K562 (cell line): Measurements from ENCODE around the gene GINS2. TPM values are rescaled to one million over a fixed set of nuclear protein-coding genes. Genes with fewer than 3 reads are reported as not detected.

Experiments used
- ATAC-seq: fragments of 200-7000 bp; cut with Tn5 transposase; 3 replicates; pipeline ENCODE4 v1.9.1; 2020; ENCODE audit warnings: moderate library complexity
- BruUV-seq: library from RNA; stranded (reverse); fragments of 400-500 nt; replicated peaks from 2 replicates; lab custom pipeline; 2021; lab: Mats Ljungman, UMichigan
- CTCF ChIA-PET: fragments of 300-600 bp; formaldehyde crosslinking; extraction: SDS; loops from one replicate; lab custom pipeline; 2021; ENCODE audit warnings: low intra/inter-chr PET ratio; lab: Yijun Ruan, JAX
- POLR2A ChIA-PET: fragments of 300-600, 350-650 bp; sonication (Branson Sonifier 250); formaldehyde crosslinking; extraction: SDS; loops from one replicate; lab custom pipeline; 2021; ENCODE audit warnings: antibody characterized with exemption, inconsistent platforms; lab: Yijun Ruan, JAX
- DNase-seq, 4 experiments: peaks; one replicate each; pipeline versions ENCODE4 v3.0.0 to v3.0.0-alpha.2; 2011 to 2018; ENCODE audit warnings: low spot score in 3 of 4, mixed read lengths in 3 of 4; ENCODE audit errors: extremely low read depth in 1 of 4
- FAIRE-seq: peaks from 2 replicates; lab custom pipeline; 2011; peaks lifted over from hg19 to GRCh38; lab: Jason Lieb, UNC
- H2AFZ ChIP-seq: 2 replicates; pipeline ENCODE4 v1.6.0; 2011; ENCODE audit warnings: low read depth, low read length, control low read depth, inconsistent platforms
- H3K27ac ChIP-seq: fragments of 200-600 bp; 3 replicates; pipeline ENCODE4 v1.8.0; 2011; ENCODE audit warnings: low read depth, mild to moderate bottlenecking, control low read depth, inconsistent platforms, low read length, moderate library complexity, mixed read lengths; ENCODE audit errors: extremely low read depth
- H3K27me3 ChIP-seq, 2 experiments: fragments of 300-600 bp in 1 of 2; 2 replicates in 1 of 2; 3 replicates in 1 of 2; pipeline versions ENCODE4 v1.6.0 to v1.8.0; 2011; ENCODE audit warnings: inconsistent platforms in 2 of 2, low read length in 2 of 2, mild to moderate bottlenecking in 1 of 2, mixed read lengths in 1 of 2, moderate library complexity in 1 of 2; ENCODE audit not compliant: control insufficient read depth in 2 of 2, insufficient read depth in 2 of 2
- H3K36me3 ChIP-seq: fragments of 300-600 bp; 3 replicates; pipeline ENCODE4 v1.8.0; 2011; ENCODE audit warnings: mild to moderate bottlenecking, low read length, inconsistent platforms; ENCODE audit not compliant: control insufficient read depth, insufficient read depth
- H3K4me1 ChIP-seq, 2 experiments: fragments of 200-600 bp in 1 of 2; replicated peaks in 1 of 2; 2 replicates in 1 of 2; 3 replicates in 1 of 2; pipeline versions ENCODE4 v1.5.1 to v1.8.0; 2011; ENCODE audit warnings: inconsistent platforms in 2 of 2, low read length in 2 of 2, mild to moderate bottlenecking in 1 of 2, mixed read lengths in 1 of 2, moderate library complexity in 1 of 2; ENCODE audit not compliant: control insufficient read depth in 2 of 2, insufficient read depth in 2 of 2
- H3K4me2 ChIP-seq: 2 replicates; pipeline ENCODE4 v1.6.1; 2011; ENCODE audit warnings: low read length, control low read depth, inconsistent platforms, mixed read lengths; ENCODE audit not compliant: insufficient read depth
- H3K4me3 ChIP-seq: fragments of 200-600 bp; sonication (generic), shearing (Covaris generic); 2 replicates; pipeline ENCODE4 v1.5.1; 2016; ENCODE audit warnings: control low read depth, inconsistent platforms
- H3K79me2 ChIP-seq: fragments of 200-600 bp; 3 replicates; pipeline ENCODE4 v1.8.0; 2011; ENCODE audit warnings: low read length, inconsistent platforms; ENCODE audit not compliant: control insufficient read depth, insufficient read depth
- H3K9ac ChIP-seq, 2 experiments: 2 replicates each; pipeline versions ENCODE4 v1.6.0 to v1.6.1; 2011; ENCODE audit warnings: low read depth in 2 of 2, low read length in 2 of 2, control low read depth in 1 of 2, inconsistent platforms in 1 of 2, mild to moderate bottlenecking in 1 of 2, mixed read lengths in 1 of 2; ENCODE audit not compliant: insufficient read depth in 1 of 2
- H3K9me1 ChIP-seq: one replicate; pipeline ENCODE4 v1.6.0; 2011; ENCODE audit warnings: inconsistent platforms, mild to moderate bottlenecking, low read length, moderate library complexity; ENCODE audit not compliant: control insufficient read depth, insufficient read depth
- H3K9me3 ChIP-seq: replicated peaks from 2 replicates; pipeline ENCODE4 v1.5.1; 2011; ENCODE audit warnings: low read depth, low read length, inconsistent platforms; ENCODE audit not compliant: control insufficient read depth, insufficient read depth
- H4K20me1 ChIP-seq: replicated peaks from 2 replicates; pipeline ENCODE4 v1.6.1; 2011; ENCODE audit warnings: low read length, inconsistent platforms, mixed read lengths; ENCODE audit not compliant: control insufficient read depth, insufficient read depth
- GTF2E2 ChIP-seq: fragments of 200-800 bp; sonication (Bioruptor generic); IDR thresholded peaks from 2 replicates; pipeline ENCODE4 v1.6.1; 2016; ENCODE audit warnings: missing genetic modification characterization, missing compliant biosample characterization
- PCBP1 ChIP-seq: fragments of 200-400 bp; formaldehyde crosslinking; IDR thresholded peaks from 2 replicates; pipeline ENCODE4 v1.6.1; 2018; ENCODE audit warnings: mild to moderate bottlenecking, low read depth, low read length; ENCODE audit not compliant: poor library complexity, severe bottlenecking
- POLR2A ChIP-seq: fragments of 450-650 bp; conservative IDR thresholded peaks from 2 replicates; pipeline ENCODE4 v1.6.1; 2016
- POLR2G ChIP-seq: fragments of 200-400 bp; formaldehyde crosslinking; IDR thresholded peaks from 2 replicates; pipeline ENCODE4 v1.6.1; 2017; ENCODE audit warnings: low read depth, mild to moderate bottlenecking, antibody characterized with exemption, low read length, moderate library complexity
- RBFOX2 ChIP-seq: fragments of 200-400 bp; formaldehyde crosslinking; IDR thresholded peaks from 2 replicates; pipeline ENCODE4 v1.6.1; 2017; ENCODE audit warnings: low read depth, mild to moderate bottlenecking, low read length, moderate library complexity
- RBM22 ChIP-seq: fragments of 200-400 bp; formaldehyde crosslinking; IDR thresholded peaks from 2 replicates; pipeline ENCODE4 v1.6.1; 2018; ENCODE audit warnings: low read length, low read depth; ENCODE audit not compliant: poor library complexity, severe bottlenecking
- ZNF3 ChIP-seq: fragments of 250-450 bp; sonication (Bioruptor Pico); IDR thresholded peaks from 2 replicates; pipeline ENCODE4 v1.5.0; 2021; ENCODE audit warnings: mild to moderate bottlenecking, moderate library complexity
- WGBS: fragments of 100-300 bp; shearing (Covaris generic); methylation state at CpG from one replicate; pipeline ENCODE4 v1.1.6; 2016; ENCODE audit warnings: low coverage, mixed read lengths; ENCODE audit not compliant: insufficient coverage; ENCODE audit errors: missing lambda C conversion rate; 5-methylcytosine and 5-hydroxymethylcytosine counted together
- in situ Hi-C: fragments of 300-500 bp; cut with MboI; formaldehyde crosslinking; loops from 4 replicates; pipeline ENCODE4 v1.15.0; 2018; ENCODE audit warnings: inconsistent platforms, mixed read lengths
- intact Hi-C: fragments of 100-400 bp; cut with micrococcal nuclease; formaldehyde crosslinking; loops from 2 replicates; pipeline ENCODE4 v1.14.2; 2022
- polyA plus RNA-seq, 8 experiments: library from polyadenylated mRNA; depleted of rRNA in 4 of 8; stranded (reverse) in 5 of 8; unstranded in 3 of 8; fragments of >200 nt; fragmentation: Nextera tagmentation in 2 of 8; fragmentation: Illumina TruSeq in 1 of 8; extraction: Ambion mirVana in 2 of 8; extraction: Trizol in 1 of 8; gene quantifications; 2 replicates each; pipeline versions ENCODE4 v1.2.1 to v1.2.3, GENCODE V29; 2011 to 2014; ENCODE audit warnings: inconsistent platforms in 1 of 8, missing spikeins in 1 of 8
- total RNA-seq, 7 experiments: library from RNA; depleted of rRNA in 6 of 7; stranded (reverse); fragments of >200 nt in 6 of 7; fragmentation: Illumina TruSeq in 2 of 7; extraction: Trizol in 2 of 7; gene quantifications; 2 replicates each; pipeline versions ENCODE4 v1.2.1 to v1.2.3, GENCODE V29; 2011 to 2021; ENCODE audit warnings: low replicate concordance in 1 of 7

GINS2 gene
- total and polyA plus RNA-seq, 9 of the 15 experiments (the other 6 are each of a cell fraction or from before 2014, with no cell fraction given) = 40.4 to 76.2 (median 44.6) TPM

GRCh38 chr16:85637061-85637807 lies 51.5 kb downstream of the GINS2 start:
- Histone ChIP-seq H3K79me2 (peaks cover 99% of the 10 kb centered on the region), H3K27me3 (no peaks in the 10 kb centered on the region), H3K9ac (peak overlapping the region in 1 of 2 experiments; percentile 35; a peak in 2 of 4 replicates), H3K9me3 (no peaks in the 10 kb centered on the region), H4K20me1 (peaks cover 82% of the 10 kb centered on the region), H3K4me2 (no peak overlapping the region), H3K4me3 (no peak overlapping the region), H3K27ac (no peak overlapping the region), H2AFZ (no peak overlapping the region), H3K4me1 (peaks cover 0 to 91% of the 10 kb centered on the region in 2 experiments; a peak in 2 of 5 replicates), H3K36me3 (peaks cover 98% of the 10 kb centered on the region; the same call in 2 of the 3 replicates), H3K9me1 (peaks cover 7% of the 10 kb centered on the region)
- BruUV-seq = no TSS peak
- in situ Hi-C loops = no loop called here
- intact Hi-C loops = no loop called here
- TF ChIP-seq RBM22 (peak; percentile 62), GTF2E2 (tag) (no peak), PCBP1 (peak; percentile 27), POLR2A (0 out of 2 replicates have a peak, but pooled peaks have one; percentile 26), RBFOX2 (peak; percentile 8; the same call in 1 of the 2 replicates), POLR2G (peak; percentile 66; the same call in 1 of the 2 replicates), ZNF3 (CRISPR knock-in tag) (no peak)
- CTCF ChIA-PET = no interaction called here
- ATAC-seq = no peak
- no peak for FAIRE-seq
- POLR2A ChIA-PET = interaction anchor here (1.2 to 1.3 kb wide), 2 partner anchors 13 to 32 kb away, joined by 3 to 7 read pairs; no protein-coding TSS in a partner anchor
- 96% methylated on average over 31 of the region's 36 CpGs for WGBS
- DNase-seq = no peak
